ENCODE data around the gene SAMD4A. TPM values are rescaled to one million over a fixed set of nuclear protein-coding genes. Genes with fewer than 3 reads are reported as not detected.

SAMD4A gene
- polyA plus RNA-seq, 2 of the 4 experiments (the other 2 are of a cell fraction), result 3.9 to 5.4 TPM

GRCh38 chr14:54774824-54775223 is 207.9 kb downstream of the SAMD4A start:
- no peaks in the 10 kb centered on the region for H3K9me3 ChIP-seq
- 92% methylated on average over 15 of the region's 15 CpGs for WGBS (ENCODE audit: missing lambda C conversion rate)
- ChIA-PET CTCF (interaction anchor here (0.6 to 6.4 kb wide), 51 partner anchors 11 to 1251 kb away, joined by 3 to 272 read pairs (median 6); partner anchors contain the start of genes CDKN3, CGRRF1, CNIH1 and SAMD4A), POLR2A (interaction anchor here (2.4 kb wide), 1 partner anchor 209 kb away, joined by 78 read pairs; the partner anchor contains the start of gene SAMD4A)
- DNase-seq (ENCODE audit: low read depth in 1 of 2, low spot score in 1 of 2) (no peak), FAIRE-seq (no peak), ATAC-seq (no peak)
- peaks cover 27% of the 10 kb centered on the region for H3K4me1 ChIP-seq
- no peak overlapping the region for H3K27ac ChIP-seq
- H3K4me3 ChIP-seq, result no peak overlapping the region
- H3K4me2 ChIP-seq, result no peak overlapping the region
- TF ChIP-seq EHF (CRISPR knock-in tag; IDR thresholded peaks at IDR 0.05) (no peak), CEBPB (IDR thresholded peaks at IDR 0.05) (no peak)

- H3K4me2 ChIP-seq, result no peak overlapping the region
Measured at GRCh38 chr14:54775486-54776140, 208.7 kb downstream of the SAMD4A start.

GRCh38 chr14:54776361-54777001 is 209.6 kb downstream of the SAMD4A start:
- H3K4me3 ChIP-seq, result no peak overlapping the region
- no peak overlapping the region for H3K4me2 ChIP-seq
- DNase-seq (ENCODE audit: low read depth in 1 of 2, low spot score in 1 of 2), result no peak
- H3K9me3 ChIP-seq, result no peaks in the 10 kb centered on the region
- no peak for ATAC-seq
- WGBS (ENCODE audit: missing lambda C conversion rate), result 84% methylated on average over 8 of the region's 12 CpGs
- no peak overlapping the region for H3K27ac ChIP-seq
- peaks cover 26% of the 10 kb centered on the region for H3K4me1 ChIP-seq
- ChIA-PET POLR2A (interaction anchor here (0.7 kb wide), 1 partner anchor 267 kb away, joined by 7 read pairs; the partner anchor contains the start of gene CGRRF1), CTCF (interaction anchor here (0.8 to 6.4 kb wide), 6 partner anchors 12 to 409 kb away, joined by 3 to 272 read pairs (median 31); partner anchors contain the start of genes GMFB and SAMD4A)
- FAIRE-seq, result no peak
- TF ChIP-seq RFX5 (IDR thresholded peaks at IDR 0.05) (no peak), E2F6 (IDR thresholded peaks at IDR 0.05; ENCODE audit: borderline replicate concordance, low read depth) (no peak), ELK1 (IDR thresholded peaks at IDR 0.05; ENCODE audit: low read depth, low read length) (no peak), ZSCAN20 (CRISPR knock-in tag; IDR thresholded peaks at IDR 0.05) (no peak), HOXA7 (CRISPR knock-in tag; IDR thresholded peaks at IDR 0.05) (no peak), HMGXB4 (CRISPR knock-in tag; IDR thresholded peaks at IDR 0.05; ENCODE audit: borderline replicate concordance) (no peak), CTCF (IDR thresholded peaks at IDR 0.05) (no peak), NFE2L2 (conservative IDR thresholded peaks at IDR 0.05; ENCODE audit: low read length) (no peak), ATOH8 (CRISPR knock-in tag; IDR thresholded peaks at IDR 0.05; ENCODE audit: low read depth) (no peak), ZC3H11A (IDR thresholded peaks at IDR 0.05) (no peak), KDM1A (IDR thresholded peaks at IDR 0.05; ENCODE audit: low read depth) (no peak), USF2 (IDR thresholded peaks at IDR 0.05) (no peak), EHF (CRISPR knock-in tag; IDR thresholded peaks at IDR 0.05) (no peak), MAZ (IDR thresholded peaks at IDR 0.05; ENCODE audit: borderline replicate concordance, low read depth, low read length) (no peak), HEYL (CRISPR knock-in tag; IDR thresholded peaks at IDR 0.05) (no peak), FOSL2 (IDR thresholded peaks at IDR 0.05) (no peak), FOSL2 (CRISPR knock-in tag; IDR thresholded peaks at IDR 0.05) (no peak), MYC (IDR thresholded peaks at IDR 0.05; ENCODE audit: borderline replicate concordance, low read length) (no peak)

More at GRCh38 chr14:54775486-54776140, 208.7 kb downstream of the SAMD4A start:
- 91% methylated on average over 8 of the region's 8 CpGs for WGBS (ENCODE audit: missing lambda C conversion rate)
- no peak for FAIRE-seq
- CTCF ChIA-PET, result interaction anchor here (0.8 to 6.4 kb wide), 20 partner anchors 13 to 428 kb away, joined by 3 to 272 read pairs (median 12); partner anchors contain the start of genes CDKN3, CGRRF1, GMFB and SAMD4A
- no peaks in the 10 kb centered on the region for H3K9me3 ChIP-seq
- no peak for ATAC-seq
- DNase-seq (ENCODE audit: low read depth in 1 of 2, low spot score in 1 of 2), result no peak
- POLR2A ChIA-PET, result interaction anchor here (0.7 kb wide), 2 partner anchors 210 to 266 kb away, joined by 3 to 7 read pairs; partner anchors contain the start of gene CGRRF1
- no peak overlapping the region for H3K4me3 ChIP-seq
- no peak overlapping the region for H3K27ac ChIP-seq
- peaks cover 27% of the 10 kb centered on the region for H3K4me1 ChIP-seq
- TF ChIP-seq CHD2 (IDR thresholded peaks at IDR 0.05; ENCODE audit: low read length, partially characterized antibody) (no peak), RARB (CRISPR knock-in tag; IDR thresholded peaks at IDR 0.05) (no peak), SREBF2 (IDR thresholded peaks at IDR 0.05) (no peak), CBX2 (IDR thresholded peaks at IDR 0.05; ENCODE audit: borderline replicate concordance, low read depth) (no peak), FOSL2 (IDR thresholded peaks at IDR 0.05) (no peak), FOSL2 (CRISPR knock-in tag; IDR thresholded peaks at IDR 0.05) (no peak), KDM5A (IDR thresholded peaks at IDR 0.05) (no peak), MAFK (IDR thresholded peaks at IDR 0.05; ENCODE audit: partially characterized antibody) (no peak), KDM1A (IDR thresholded peaks at IDR 0.05; ENCODE audit: low read depth) (no peak), MYC (IDR thresholded peaks at IDR 0.05; ENCODE audit: borderline replicate concordance, low read length) (no peak), HOXB13 (CRISPR knock-in tag; IDR thresholded peaks at IDR 0.05; ENCODE audit: low read depth) (no peak), ESRRA (IDR thresholded peaks at IDR 0.05; ENCODE audit: borderline replicate concordance, low read length) (no peak), POLR2A (IDR thresholded peaks at IDR 0.05; ENCODE audit: low read length) (no peak), GATA3 (IDR thresholded peaks at IDR 0.05; ENCODE audit: borderline replicate concordance) (no peak), NFE2L2 (conservative IDR thresholded peaks at IDR 0.05; ENCODE audit: low read length) (no peak)

Data from A549 (cell line).